Measurements from ENCODE around the gene PRKAG2.

- TF ChIP-seq EZH2 (IDR thresholded peaks at IDR 0.05), result no peak
- TF ChIP-seq POLR2AphosphoS5 (IDR thresholded peaks at IDR 0.05; ENCODE audit: borderline replicate concordance, low read depth, low read length), result no peak
Measured at GRCh38 chr7:151623766-151624165, 253.1 kb downstream of the PRKAG2 start.

All from SK-N-MC (cell line).